PC-3 (cell line): ENCODE data around the gene PCDHGA4.

Experiments used
- CTCF ChIP-seq: fragments of 300-600 bp; sonication (generic); conservative IDR thresholded peaks from 2 replicates; pipeline ENCODE4 v1.5.1; 2017; ENCODE audit warnings: antibody characterized with exemption, low read depth, mild to moderate bottlenecking, low read length
- EZH2 ChIP-seq: fragments of 300-600 bp; sonication (generic); IDR thresholded peaks from one replicate; pipeline ENCODE4 v1.6.1; 2017; ENCODE audit warnings: antibody characterized with exemption, mild to moderate bottlenecking, low read length; ENCODE audit not compliant: unreplicated experiment

DNA sequence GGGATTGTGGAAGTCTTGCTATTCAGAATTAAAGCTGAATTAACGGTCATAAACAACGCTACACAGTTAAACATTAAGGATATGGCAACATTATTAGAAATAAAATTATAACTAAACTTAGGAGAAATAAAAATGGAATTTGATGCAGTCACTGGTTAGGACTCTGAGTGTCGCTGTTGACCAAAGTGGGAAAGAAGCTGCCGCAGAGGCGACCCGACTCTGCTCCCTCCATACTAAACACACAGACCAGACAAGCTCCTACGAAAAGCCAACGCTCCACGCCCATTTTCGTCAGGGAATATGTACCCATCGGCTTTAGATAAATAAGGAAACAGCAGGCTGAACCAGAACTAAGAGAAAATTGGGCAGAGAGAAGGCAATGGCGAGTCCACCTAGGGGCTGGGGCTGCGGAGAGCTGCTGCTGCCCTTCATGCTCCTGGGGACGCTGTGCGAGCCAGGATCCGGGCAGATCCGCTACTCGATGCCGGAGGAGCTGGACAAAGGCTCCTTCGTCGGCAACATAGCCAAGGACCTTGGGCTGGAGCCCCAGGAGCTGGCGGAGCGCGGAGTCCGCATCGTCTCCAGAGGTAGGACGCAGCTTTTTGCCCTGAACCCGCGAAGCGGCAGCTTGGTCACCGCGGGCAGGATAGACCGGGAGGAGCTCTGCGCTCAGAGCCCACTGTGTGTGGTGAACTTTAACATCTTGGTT, 9.3 kb downstream of the PCDHGA4 start, which contains the start of gene PCDHGA5:
- TF ChIP-seq CTCF (peak; percentile 53), EZH2 (no peak)
